Gastroesophageal sphincter (tissue), 3 donors: ENCODE results near the gene MPZL3.

Source experiments
- POLR2A ChIP-seq, 2 donors: fragments of 450-650 bp; IDR thresholded peaks; one replicate each; pipeline ENCODE4 v1.6.1; 2017; ENCODE audit warnings: antibody characterized with exemption in 2 of 2, mild to moderate bottlenecking in 2 of 2, moderate library complexity in 1 of 2
- TF ChIP-seq, protein P1 (sequence below), 4 experiments: fragments of 200-600 bp in 2 of 4; fragments of 450-650 bp in 2 of 4; sonication (generic) in 1 of 4; IDR thresholded peaks; one replicate each; pipeline ENCODE4 v1.5.1; 2017 to 2019; ENCODE audit warnings: antibody characterized with exemption in 4 of 4, mild to moderate bottlenecking in 2 of 4, moderate library complexity in 2 of 4

DNA sequence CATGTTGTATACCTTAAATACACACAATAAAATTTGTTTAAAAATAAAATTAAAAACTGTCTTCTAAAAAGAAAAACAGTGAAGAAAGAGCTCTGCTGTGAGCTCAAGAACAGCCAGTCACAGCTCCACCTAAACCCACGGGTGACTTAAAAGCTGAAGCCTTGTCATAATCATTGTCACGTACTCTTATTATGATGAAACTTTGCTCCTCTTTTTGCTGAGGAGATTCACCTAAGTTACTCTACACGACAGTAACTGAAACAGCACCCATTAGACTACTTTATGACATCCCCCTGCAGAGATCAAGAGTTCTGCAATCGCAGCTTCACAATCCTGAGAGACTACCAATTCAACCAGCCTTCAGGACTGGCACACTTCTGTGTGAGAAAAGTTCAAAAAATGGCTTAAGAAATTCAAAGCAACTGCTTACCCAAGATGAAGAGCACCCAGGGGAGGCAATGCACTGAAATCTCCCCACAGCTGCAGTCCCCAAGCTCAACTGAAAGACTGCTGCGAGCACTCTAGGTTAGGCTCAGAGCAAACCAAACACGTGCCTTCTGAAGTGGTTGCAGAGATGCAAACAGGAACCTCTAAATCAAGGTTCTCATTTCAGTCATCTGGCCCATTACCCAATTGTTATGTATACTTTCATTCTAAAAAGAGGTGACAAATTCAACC, 27.5 kb downstream of the MPZL3 start, which contains the start of gene JAML:
- TF ChIP-seq, protein P1, sequence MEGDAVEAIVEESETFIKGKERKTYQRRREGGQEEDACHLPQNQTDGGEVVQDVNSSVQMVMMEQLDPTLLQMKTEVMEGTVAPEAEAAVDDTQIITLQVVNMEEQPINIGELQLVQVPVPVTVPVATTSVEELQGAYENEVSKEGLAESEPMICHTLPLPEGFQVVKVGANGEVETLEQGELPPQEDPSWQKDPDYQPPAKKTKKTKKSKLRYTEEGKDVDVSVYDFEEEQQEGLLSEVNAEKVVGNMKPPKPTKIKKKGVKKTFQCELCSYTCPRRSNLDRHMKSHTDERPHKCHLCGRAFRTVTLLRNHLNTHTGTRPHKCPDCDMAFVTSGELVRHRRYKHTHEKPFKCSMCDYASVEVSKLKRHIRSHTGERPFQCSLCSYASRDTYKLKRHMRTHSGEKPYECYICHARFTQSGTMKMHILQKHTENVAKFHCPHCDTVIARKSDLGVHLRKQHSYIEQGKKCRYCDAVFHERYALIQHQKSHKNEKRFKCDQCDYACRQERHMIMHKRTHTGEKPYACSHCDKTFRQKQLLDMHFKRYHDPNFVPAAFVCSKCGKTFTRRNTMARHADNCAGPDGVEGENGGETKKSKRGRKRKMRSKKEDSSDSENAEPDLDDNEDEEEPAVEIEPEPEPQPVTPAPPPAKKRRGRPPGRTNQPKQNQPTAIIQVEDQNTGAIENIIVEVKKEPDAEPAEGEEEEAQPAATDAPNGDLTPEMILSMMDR (IDR thresholded peaks at IDR 0.05): no peak
- no peak for TF ChIP-seq POLR2A (IDR thresholded peaks at IDR 0.05)
